Activated naive CD4-positive, alpha-beta T cell treated with anti-CD3 and anti-CD28 coated beads, Interleukin-2, amount 10 ng/mL, durations not matched to agents 7 days and 5 days (primary cell): ENCODE results near the gene RFX2.
A peak's percentile ranks its signal among the peaks of the same experiment; 100 is the strongest.

Source experiments
- CTCF ChIA-PET: fragments of 350-600 bp; sonication (Branson Sonifier 250); formaldehyde crosslinking; loops from one replicate; lab custom pipeline; 2021; ENCODE audit warnings: antibody characterized with exemption; lab: Charles Lee
- DNase-seq: peaks from one replicate; pipeline ENCODE4 v3.0.0-alpha.2; 2020
- H3K27ac Mint-ChIP-seq: one replicate; pipeline ENCODE4 v1.8.0; 2021; ENCODE audit warnings: mild to moderate bottlenecking, moderate library complexity, mixed read lengths
- H3K27me3 Mint-ChIP-seq: one replicate; pipeline ENCODE4 v1.8.0; 2021; ENCODE audit warnings: mild to moderate bottlenecking, mixed read lengths
- H3K36me3 Mint-ChIP-seq: one replicate; pipeline ENCODE4 v1.8.0; 2021; ENCODE audit warnings: mixed read lengths
- H3K4me1 Mint-ChIP-seq: one replicate; pipeline ENCODE4 v1.8.0; 2021; ENCODE audit warnings: mixed read lengths
- H3K4me3 Mint-ChIP-seq: one replicate; pipeline ENCODE4 v1.8.0; 2021; ENCODE audit warnings: mild to moderate bottlenecking, moderate library complexity, mixed read lengths
- H3K9me3 Mint-ChIP-seq: one replicate; pipeline ENCODE4 v1.8.0; 2021; ENCODE audit warnings: mixed read lengths

Gene RFX2

DNA sequence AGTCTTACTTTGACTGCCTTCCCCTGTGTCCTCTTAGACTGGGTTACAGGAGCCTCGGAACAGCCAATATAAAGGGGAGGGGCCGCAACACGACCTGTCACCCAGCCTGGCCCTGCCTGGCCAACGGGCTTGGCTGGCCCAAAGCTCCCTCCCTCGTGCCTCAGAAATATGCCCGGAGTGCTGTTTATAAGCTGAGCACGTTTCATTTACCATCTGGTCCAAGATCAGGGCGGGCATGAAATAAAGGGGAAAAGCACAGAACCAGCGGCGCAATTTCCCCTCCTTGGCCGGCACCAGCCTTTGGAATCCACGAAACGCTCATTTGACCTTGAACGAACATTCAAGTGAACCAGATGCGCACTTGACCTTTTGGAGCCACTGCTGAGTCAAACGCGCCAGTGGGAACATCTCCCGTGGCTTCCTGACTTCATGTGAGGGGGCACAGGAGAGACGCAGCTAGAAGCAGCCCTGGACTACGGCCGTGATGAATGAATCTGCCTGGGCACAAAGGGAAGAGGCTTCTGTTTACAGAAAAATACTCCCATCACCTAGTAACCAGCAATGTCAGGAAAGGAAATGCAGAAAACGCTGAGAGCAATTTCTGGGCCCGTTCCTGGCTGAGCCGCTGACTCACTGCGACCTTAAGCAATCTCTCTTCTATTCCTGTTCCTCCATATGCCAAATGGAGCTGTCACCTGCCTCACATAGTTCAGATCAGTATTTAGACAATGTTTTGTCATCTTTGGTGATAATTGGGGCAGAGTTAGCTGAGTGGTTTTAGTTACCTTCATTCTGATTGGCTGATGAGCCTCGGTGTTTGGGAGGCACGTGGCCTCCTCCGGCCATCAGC is 53.3 kb downstream of the RFX2 start:
- Mint-ChIP-seq H3K9me3 (no peaks in the 10 kb centered on the region), H3K27me3 (peaks cover 10% of the 10 kb centered on the region), H3K4me1 (peaks cover 21% of the 10 kb centered on the region), H3K4me3 (no peak overlapping the region), H3K27ac (no peak overlapping the region), H3K36me3 (no peaks in the 10 kb centered on the region)
- no peak for DNase-seq
- CTCF ChIA-PET = interaction anchor here (1.5 kb wide), 1 partner anchor 69 kb away, joined by 6 read pairs; no protein-coding TSS in a partner anchor

DNA sequence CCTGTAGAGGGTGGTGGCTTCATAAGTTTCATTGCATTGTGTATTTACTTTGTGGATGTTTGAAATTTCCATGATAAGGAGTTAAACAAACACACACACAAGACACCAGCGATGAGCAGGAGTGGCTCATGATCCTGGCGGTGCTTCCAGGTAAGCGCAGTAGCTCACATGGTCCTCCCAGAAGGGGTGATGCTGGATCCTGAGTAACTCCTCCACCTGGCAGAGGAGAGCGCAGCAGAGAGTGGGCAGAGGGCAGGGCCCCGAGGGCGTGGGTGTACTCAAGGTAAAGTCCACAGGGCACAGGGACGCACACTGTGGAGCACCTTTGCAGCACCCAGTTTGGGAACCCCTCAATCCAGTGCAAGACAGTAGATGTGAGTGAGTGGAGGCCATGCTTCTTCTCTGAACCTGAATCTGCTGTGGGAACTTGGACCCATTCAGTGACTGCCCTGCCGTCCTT is 54.0 kb downstream of the RFX2 start:
- Mint-ChIP-seq H3K4me1 (peaks cover 14% of the 10 kb centered on the region), H3K9me3 (no peaks in the 10 kb centered on the region), H3K27ac (no peak overlapping the region), H3K4me3 (no peak overlapping the region), H3K36me3 (no peaks in the 10 kb centered on the region), H3K27me3 (peaks cover 10% of the 10 kb centered on the region)
- CTCF ChIA-PET = interaction anchor here (1.5 kb wide), 1 partner anchor 70 kb away, joined by 6 read pairs; no protein-coding TSS in a partner anchor
- no peak for DNase-seq

DNA sequence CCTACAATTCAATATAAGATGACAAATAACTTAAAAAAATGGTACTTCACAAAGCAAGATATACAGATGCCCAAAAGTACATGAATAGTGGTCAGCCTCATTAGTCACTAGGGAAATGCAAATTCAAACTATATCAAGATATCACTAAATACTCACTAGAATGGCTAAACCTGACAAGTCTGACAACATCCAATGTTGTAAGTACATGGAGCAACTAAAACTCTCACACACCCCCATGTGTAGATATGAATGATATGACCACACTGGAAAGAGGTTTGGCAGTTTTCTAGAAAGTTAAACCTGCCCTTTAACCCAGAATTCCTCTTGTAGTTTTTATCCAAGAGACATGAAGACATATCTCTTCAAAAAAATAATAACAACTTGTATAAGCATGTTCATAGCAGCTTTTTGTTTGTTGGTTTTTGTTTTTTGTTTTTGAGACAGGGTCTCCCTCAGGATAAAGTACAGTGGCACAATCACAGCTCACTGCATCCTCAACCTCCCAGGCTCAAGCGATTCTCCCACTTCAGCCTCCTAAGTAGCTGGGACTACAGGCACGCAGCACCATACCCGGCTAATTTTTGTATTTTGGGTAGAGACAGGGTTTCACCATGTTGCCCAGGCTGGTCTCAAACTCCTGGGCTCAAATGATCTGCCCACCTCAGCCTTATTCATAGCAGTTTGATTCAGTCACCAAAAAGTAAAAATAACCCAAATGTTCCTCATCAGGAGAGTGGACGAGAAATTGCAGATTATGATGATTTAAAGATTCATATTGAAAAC is 55.1 kb downstream of the RFX2 start:
- Mint-ChIP-seq H3K9me3 (no peaks in the 10 kb centered on the region), H3K27ac (no peak overlapping the region), H3K4me3 (no peak overlapping the region), H3K36me3 (no peaks in the 10 kb centered on the region), H3K4me1 (peaks cover 3% of the 10 kb centered on the region), H3K27me3 (peaks cover 10% of the 10 kb centered on the region)
- CTCF ChIA-PET = interaction anchor here (1.2 kb wide), 1 partner anchor 71 kb away, joined by 4 read pairs; no protein-coding TSS in a partner anchor
- DNase-seq = no peak

DNA sequence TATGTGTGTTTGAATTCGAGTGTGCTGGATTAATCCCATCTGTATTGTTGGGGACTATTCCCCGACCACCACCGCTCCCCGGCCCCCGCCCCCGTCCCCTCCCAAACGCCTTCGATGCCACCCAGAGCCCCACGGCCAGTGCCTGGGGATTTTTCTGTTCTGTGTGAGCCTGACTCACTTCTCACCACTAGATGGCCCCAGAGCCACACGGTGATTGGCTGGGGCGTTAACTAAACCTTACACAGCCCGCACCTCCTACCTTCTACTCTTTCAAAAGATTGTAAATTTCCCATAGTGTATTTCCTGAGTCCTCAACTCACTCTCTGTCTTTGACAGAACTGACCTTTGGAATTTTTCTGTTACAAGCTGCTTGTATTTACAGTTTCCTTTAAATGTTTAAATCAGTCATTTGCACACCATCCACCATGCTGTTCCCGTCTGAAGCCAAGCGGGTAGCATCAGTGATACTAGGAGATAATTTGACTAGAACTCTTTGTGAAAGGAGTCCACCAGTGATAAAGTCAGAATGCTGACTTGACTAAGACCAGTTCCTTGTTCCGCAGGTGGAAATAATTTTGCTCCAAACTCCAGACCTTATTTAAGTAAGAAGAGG is 61.4 kb downstream of the RFX2 start:
- Mint-ChIP-seq H3K36me3 (no peaks in the 10 kb centered on the region), H3K4me1 (peaks cover 4% of the 10 kb centered on the region), H3K27ac (no peak overlapping the region), H3K4me3 (no peak overlapping the region), H3K9me3 (no peaks in the 10 kb centered on the region), H3K27me3 (peaks cover 12% of the 10 kb centered on the region)
- CTCF ChIA-PET = interaction anchor here (0.6 to 3.7 kb wide), 12 partner anchors 12 to 249 kb away, joined by 3 to 73 read pairs (median 4); no protein-coding TSS in a partner anchor
- peak; percentile 87 for DNase-seq

DNA sequence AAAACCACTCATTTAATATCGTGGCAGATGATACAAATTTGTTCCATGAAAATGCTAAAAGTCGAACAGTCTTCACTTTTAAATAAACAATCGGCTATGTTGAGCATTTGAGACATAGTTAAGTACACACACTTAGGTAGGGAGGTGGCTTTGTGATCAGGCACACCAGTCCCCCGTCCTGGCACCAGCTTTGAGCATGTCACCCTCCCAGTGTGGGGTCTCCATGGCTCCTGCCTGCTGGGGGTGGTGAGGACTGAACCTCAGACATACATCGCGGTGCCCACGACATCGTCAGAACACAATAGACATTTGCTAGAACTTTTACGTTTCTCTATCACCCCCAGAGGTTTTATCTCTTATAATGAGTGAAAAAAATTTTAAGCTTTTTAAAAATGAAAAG is 62.0 kb downstream of the RFX2 start:
- Mint-ChIP-seq H3K4me1 (peaks cover 4% of the 10 kb centered on the region), H3K9me3 (no peaks in the 10 kb centered on the region), H3K36me3 (no peaks in the 10 kb centered on the region), H3K27me3 (peaks cover 8% of the 10 kb centered on the region), H3K27ac (no peak overlapping the region), H3K4me3 (no peak overlapping the region)
- CTCF ChIA-PET = interaction anchor here (0.6 to 3.7 kb wide), 13 partner anchors 10 to 253 kb away, joined by 3 to 73 read pairs (median 4); no protein-coding TSS in a partner anchor
- no peak for DNase-seq

DNA sequence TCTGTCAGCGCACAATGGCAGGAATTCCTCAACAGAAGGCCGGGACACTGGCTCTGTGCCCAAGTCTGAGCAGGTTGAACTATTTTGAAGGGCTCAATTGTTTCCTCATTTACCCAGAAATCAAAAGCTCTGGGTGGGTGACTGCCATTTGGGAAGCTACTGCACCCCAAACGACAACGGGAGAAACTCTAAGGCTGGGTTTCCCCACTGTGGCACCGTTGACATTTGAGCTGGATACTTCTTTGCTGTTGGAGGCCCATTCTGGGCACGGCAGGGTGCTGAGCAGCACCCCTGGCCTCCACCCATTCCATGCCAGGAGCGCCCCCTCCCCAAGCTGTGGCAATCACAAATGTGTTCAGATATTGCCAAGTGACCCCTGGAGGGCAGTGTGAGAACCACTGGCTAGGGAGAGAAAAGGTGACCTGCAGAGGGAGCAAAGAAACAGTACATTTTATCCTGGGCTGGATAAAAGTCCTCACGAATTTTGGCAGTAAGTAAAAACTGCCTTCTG is 62.5 kb downstream of the RFX2 start:
- no peaks in the 10 kb centered on the region for H3K9me3 Mint-ChIP-seq

DNA sequence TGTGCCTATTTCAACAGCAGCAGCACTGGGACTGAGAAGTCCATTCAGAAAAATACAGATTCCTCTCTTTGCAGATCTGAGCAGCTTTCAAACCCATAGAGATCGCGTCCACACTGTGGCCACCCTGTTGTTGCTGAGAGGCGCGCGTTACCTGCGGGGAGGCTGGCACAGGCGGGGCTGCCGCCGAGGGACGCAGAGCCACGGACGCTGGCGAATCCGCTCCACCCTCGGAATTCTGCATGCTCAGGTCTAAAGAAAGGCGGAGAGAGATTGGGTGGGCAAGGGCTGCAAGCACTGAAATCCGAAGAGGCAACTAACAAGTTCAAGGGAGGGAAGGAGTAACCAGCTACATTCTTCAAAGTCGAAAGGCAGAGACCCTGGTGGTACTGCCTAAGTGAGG is 63.0 kb downstream of the RFX2 start:
- no peak for DNase-seq
- Mint-ChIP-seq H3K27ac (no peak overlapping the region), H3K27me3 (peaks cover 6% of the 10 kb centered on the region), H3K36me3 (no peaks in the 10 kb centered on the region), H3K9me3 (no peaks in the 10 kb centered on the region), H3K4me3 (no peak overlapping the region), H3K4me1 (peaks cover 4% of the 10 kb centered on the region)
- CTCF ChIA-PET = interaction anchor here (0.9 to 3.7 kb wide), 7 partner anchors 8 to 243 kb away, joined by 3 to 73 read pairs (median 4); no protein-coding TSS in a partner anchor

More for the DNA sequence above, 62.5 kb downstream of the RFX2 start:
- Mint-ChIP-seq H3K27me3 (peaks cover 6% of the 10 kb centered on the region), H3K36me3 (no peaks in the 10 kb centered on the region), H3K27ac (no peak overlapping the region), H3K4me1 (peaks cover 4% of the 10 kb centered on the region), H3K4me3 (no peak overlapping the region)
- CTCF ChIA-PET = interaction anchor here (0.6 to 3.7 kb wide), 12 partner anchors 9 to 253 kb away, joined by 3 to 73 read pairs (median 4); no protein-coding TSS in a partner anchor
- DNase-seq = no peak

- Mint-ChIP-seq H3K36me3 (no peaks in the 10 kb centered on the region), H3K4me1 (peaks cover 4% of the 10 kb centered on the region), H3K27me3 (peaks cover 6% of the 10 kb centered on the region), H3K9me3 (no peaks in the 10 kb centered on the region), H3K4me3 (no peak overlapping the region), H3K27ac (no peak overlapping the region)
- CTCF ChIA-PET = interaction anchor here (1.0 to 2.5 kb wide), 2 partner anchors 82 to 174 kb away, joined by 3 to 13 read pairs; no protein-coding TSS in a partner anchor
- no peak for DNase-seq
These were observed 65.2 kb downstream of the RFX2 start for GRCh38 chr19:6045108-6045507.

DNA sequence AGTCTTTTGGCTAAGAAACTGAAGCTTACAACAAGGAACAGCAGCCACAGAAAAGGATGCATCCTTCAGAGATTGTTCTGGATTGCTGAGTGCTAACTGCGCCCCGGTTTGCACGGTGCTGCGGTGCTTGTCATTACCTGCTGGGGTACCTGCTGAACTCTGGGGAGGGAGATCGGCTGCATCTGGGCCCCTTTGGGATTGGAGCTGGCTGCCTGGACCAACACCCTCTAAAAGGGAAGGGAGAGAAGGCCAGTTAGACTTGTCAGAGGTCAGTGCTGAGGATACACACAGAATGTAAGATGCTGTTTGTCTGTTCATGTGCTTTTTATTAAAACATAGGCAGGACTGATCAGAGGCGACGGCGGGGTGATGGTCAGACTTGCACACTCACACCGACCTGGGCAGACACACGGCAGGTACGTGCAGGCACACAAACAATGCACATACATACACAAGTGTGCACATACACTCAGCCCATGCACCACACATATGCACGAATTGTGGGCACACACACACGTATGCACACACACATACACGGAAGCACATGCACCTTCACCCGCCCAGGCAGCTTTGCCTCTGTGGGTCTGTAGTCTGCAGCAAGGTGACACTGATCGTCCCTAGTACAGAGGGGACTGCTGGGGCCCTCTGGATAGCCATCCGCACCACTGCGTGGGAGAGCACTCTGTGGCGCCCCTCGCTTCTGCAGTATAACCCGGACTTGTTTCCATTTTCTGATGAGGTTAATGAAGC is 66.1 kb downstream of the RFX2 start:
- no peak overlapping the region for H3K4me3 Mint-ChIP-seq
- no peaks in the 10 kb centered on the region for H3K9me3 Mint-ChIP-seq
- peaks cover 4% of the 10 kb centered on the region for H3K4me1 Mint-ChIP-seq
- no peak overlapping the region for H3K27ac Mint-ChIP-seq
- no peak for DNase-seq
- no peaks in the 10 kb centered on the region for H3K27me3 Mint-ChIP-seq
- no peaks in the 10 kb centered on the region for H3K36me3 Mint-ChIP-seq
- CTCF ChIA-PET = interaction anchor here (1.0 to 2.5 kb wide), 2 partner anchors 82 to 175 kb away, joined by 3 to 13 read pairs; no protein-coding TSS in a partner anchor

GRCh38 chr19:6042776-6043726 is 67.2 kb downstream of the RFX2 start:
- Mint-ChIP-seq H3K27ac (no peak overlapping the region), H3K27me3 (no peaks in the 10 kb centered on the region), H3K9me3 (no peaks in the 10 kb centered on the region), H3K4me1 (no peaks in the 10 kb centered on the region), H3K36me3 (no peaks in the 10 kb centered on the region), H3K4me3 (no peak overlapping the region)
- CTCF ChIA-PET = interaction anchor here (2.5 kb wide), 1 partner anchor 84 kb away, joined by 13 read pairs; no protein-coding TSS in a partner anchor
- no peak for DNase-seq

DNA sequence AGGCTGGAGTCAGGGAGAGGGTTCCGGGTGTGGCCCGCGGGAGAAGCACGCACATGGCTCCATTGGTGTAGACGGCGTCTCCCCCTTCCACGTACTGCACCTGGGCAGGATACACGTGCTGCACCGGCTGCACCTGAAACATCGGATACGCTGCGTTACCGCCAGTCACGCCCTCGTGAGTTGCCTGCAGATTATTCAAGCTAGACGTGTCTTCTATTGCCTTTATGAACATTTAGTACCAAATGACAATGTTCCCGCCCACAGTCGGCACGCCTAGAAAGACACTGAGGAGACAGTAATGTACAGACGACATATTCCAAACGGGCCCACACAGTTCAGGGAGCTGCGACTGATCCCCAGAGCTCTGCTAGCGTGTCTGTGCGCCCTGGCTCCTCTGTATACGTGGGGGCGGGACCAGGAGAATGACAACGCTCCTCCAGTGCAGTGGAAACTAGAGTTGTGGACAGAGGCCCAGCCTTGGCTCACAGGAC is 68.3 kb downstream of the RFX2 start:
- Mint-ChIP-seq H3K36me3 (no peaks in the 10 kb centered on the region), H3K9me3 (no peaks in the 10 kb centered on the region), H3K4me3 (no peak overlapping the region), H3K27me3 (no peaks in the 10 kb centered on the region), H3K27ac (no peak overlapping the region), H3K4me1 (peaks cover 3% of the 10 kb centered on the region)
- no peak for DNase-seq
- CTCF ChIA-PET = interaction anchor here (0.7 kb wide), 1 partner anchor 61 kb away, joined by 3 read pairs; no protein-coding TSS in a partner anchor

DNA sequence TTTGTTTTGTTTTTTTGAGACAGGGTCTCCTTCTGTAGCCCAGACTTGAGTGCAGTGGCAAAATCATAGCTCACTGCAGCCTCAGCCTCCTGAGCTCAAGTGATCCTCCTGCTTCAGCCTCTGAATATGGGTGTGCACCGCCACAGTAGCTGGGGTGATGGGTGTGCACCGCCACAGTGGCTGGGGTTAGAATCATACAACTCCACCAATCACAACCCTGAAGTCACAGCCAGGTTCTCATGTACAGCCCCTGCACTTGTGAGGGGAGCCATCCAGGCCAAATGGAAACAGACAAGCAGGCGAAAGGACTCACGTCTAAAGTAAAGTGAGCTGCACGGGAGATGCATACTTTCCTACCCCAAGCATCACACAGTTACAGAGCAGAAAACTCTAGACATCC is 69.2 kb downstream of the RFX2 start:
- Mint-ChIP-seq H3K27ac (no peak overlapping the region), H3K4me1 (peaks cover 3% of the 10 kb centered on the region), H3K9me3 (no peaks in the 10 kb centered on the region), H3K4me3 (no peak overlapping the region), H3K27me3 (no peaks in the 10 kb centered on the region), H3K36me3 (no peaks in the 10 kb centered on the region)
- DNase-seq = no peak
- CTCF ChIA-PET = interaction anchor here (0.8 kb wide), 1 partner anchor 19 kb away, joined by 4 read pairs; no protein-coding TSS in a partner anchor
